Amygdala (tissue), 56 donors: Measurements from ENCODE around the gene GPX8.

Source experiments
- DNase-seq, 56 donors: peaks; one replicate each; lab custom pipeline; 2025; lab: John Stamatoyannopoulos, UW

GPX8 gene, protein sequence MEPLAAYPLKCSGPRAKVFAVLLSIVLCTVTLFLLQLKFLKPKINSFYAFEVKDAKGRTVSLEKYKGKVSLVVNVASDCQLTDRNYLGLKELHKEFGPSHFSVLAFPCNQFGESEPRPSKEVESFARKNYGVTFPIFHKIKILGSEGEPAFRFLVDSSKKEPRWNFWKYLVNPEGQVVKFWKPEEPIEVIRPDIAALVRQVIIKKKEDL

DNA sequence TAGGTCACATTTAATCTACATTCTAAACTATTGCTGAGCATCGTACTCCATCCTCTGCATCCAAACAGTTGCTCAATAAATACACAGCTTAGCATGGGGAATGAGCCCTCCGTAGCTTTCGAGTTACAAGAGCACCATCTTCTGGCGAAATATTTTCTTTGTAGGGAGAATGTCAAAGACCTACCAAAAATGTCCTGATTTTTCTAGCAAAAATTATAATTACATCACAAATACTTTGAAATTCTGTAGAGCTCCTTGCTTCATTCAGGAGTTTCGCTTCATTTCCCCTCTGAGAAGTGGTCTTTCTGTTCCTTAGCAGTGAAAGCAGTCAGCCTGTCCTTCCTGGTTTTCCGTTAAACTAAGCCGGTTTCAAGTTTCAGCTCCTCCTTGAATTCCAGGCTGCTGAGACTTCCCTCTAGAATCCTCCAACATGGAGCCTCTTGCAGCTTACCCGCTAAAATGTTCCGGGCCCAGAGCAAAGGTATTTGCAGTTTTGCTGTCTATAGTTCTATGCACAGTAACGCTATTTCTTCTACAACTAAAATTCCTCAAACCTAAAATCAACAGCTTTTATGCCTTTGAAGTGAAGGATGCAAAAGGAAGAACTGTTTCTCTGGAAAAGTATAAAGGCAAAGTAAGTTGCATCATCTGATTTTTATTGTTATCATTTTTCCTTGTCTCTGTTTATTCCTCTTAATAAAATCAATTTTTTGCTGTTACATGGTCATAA, at the start of gene GPX8:
TSS of gene GPX8 (plus strand) at position 409 of the 730 bp plus-strand sequence. CDS start at position 431, 22 bp downstream.
- DNase-seq: no peak

DNA sequence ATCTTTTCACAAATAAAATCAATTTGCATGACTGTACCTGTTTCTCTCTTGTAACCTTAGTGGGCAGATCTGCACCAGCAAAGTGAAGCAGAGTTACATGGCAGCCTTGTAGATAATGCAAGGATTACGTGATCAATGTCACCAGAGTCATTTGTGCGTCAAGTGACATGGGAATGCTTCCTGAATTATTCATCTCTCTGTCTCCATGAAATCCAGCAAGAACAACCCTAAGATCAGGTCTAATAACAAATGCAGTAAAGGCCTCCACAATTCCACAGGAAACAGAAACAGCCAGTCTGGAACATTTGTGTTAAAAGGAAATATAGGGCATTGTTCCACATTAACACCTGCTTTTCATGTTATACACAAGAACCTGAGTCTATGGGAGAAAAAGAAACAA, 49.8 kb upstream of the GPX8 start:
- DNase-seq: no peak

DNA sequence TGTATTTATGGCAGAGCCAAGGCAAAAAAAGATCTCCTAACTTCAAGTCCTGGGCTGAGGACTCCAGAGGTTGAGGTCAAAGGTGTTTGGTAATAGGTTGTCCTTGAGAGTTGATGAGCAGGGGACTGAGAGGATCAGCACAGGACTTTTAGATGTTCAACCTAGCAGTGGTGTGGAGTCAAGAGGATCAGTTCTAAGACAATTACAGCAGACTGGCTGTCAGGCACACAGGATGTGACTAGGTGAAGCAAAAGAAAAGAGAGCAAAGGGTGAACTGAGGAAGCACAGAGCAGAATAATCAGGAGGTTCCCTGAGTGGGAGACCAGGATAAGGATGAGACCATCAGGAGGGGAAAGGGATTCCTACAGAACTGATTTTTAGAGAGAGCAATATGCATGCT, 46.6 kb upstream of the GPX8 start:
- no peak for DNase-seq

DNA sequence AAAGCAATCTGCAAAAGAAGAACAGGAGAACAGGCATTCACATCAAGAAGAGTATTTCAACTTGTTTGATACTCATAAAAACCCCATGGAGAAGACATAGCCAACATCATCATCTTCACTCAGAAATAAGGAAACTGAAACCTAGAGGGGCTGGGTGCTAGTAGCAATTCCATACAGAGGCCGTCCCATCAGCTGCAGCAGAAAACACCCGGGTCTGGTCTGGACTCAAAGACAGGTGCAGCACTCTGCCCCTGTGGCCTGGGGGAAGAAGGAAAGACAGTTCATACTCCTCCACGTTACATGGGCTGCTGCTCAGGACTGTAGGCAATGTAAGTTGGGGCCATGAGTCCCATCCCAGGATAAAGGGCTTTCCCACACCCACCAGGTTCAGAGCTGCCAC, 45.9 kb upstream of the GPX8 start:
- DNase-seq: no peak

DNA sequence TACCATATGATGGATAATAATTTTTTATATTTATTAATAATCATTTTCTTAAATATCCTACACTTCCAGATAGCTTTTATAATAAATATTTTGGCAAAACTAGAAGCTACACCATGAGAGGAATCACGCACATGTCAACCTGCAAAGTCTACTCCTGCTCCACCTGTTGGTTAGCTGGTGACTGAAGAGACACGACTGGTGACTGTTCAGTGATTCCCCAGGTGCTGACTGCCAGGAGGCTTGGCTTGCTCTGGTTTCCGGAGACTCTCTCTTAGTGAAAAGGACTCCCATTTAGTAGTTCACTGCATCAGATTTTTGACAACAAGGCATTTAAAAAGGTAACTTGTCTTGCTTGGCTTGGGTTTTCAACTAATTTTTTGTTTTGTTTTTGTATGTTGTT, 36.6 kb upstream of the GPX8 start:
- DNase-seq: no peak

DNA sequence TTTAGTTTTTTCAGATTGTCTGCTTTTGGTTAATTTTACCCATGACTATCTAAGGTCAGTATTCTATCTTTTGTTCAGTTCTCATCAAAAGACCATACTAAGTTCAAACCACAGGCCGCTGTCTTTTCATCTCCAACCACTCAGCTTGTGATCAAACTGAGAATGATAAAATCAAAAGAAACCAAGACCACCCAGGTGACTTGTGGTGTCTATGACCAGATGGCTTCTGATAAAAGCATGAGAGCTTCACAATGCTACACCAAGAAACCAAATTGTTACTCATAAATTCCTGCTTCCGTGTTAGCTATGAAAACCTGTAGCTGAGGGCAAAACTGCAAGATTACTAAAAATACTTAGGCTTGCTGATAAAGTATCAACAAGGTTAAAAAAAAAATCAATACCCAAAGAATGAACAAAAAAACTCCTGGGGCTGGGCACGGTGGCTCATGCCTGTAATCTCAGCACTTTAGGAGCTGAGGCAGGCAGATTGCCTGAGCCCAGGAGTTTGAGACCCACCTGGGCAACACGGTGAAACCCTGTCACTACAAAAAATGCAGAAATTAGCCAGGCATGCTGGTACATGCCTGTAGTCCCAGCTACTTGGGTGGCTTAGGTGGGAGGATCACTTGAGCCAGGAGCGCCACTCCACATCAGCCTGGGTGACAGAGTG, 25.8 kb upstream of the GPX8 start:
- DNase-seq: no peak

DNA sequence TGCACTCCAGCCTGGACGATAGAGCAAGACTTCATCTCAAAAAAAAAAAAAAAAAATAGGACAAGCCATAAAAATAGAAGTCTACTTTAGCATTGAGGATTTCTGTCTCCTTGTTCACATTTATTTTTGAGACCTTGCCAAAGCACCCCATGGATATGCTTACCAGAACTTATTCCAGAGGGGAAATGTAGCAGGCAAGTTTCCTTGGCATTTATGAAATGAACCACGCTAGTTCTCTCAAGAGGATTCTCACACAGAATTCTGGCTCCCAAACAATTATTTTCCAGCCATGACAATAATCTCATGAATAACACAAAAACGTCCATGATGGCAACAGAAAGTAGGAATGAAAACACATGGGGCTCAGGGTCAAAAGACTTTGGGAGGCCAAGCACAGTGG, 23.4 kb upstream of the GPX8 start:
- DNase-seq: no peak

DNA sequence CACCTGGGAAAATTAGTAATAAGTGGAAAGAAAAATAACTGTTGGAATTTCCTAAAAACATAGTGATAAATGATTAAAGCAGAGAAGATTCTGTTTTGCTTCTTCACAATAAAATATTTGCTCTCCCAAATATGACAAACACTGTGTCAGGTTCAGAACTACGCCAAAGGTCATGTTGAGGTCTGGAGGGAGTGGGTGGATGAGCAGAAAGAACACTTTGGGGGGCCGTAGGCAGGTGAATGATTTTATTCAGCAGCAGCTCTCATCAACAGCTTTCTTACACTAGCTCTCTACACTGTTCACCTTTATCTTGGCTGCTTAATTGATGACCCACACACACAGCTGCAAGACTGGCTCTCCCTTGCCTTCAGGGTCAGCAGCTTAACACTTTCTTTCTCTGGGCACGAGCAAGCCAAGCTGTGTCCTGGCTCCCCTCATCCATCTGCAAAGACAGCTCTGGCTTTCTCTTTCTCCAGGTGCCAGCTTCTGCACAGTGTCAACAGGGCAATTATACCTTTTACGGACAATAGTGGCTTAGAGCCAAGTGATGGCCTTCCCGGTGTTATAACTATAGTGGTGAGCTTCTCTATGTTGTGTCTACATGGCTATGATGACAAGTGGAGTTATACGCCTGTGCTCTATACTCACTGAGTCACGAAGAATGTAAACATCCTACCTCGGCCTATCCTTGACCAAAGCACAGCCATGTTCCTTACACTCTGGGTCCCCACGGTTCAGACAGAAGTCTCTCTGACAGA, 18.9 kb upstream of the GPX8 start:
- no peak for DNase-seq

DNA sequence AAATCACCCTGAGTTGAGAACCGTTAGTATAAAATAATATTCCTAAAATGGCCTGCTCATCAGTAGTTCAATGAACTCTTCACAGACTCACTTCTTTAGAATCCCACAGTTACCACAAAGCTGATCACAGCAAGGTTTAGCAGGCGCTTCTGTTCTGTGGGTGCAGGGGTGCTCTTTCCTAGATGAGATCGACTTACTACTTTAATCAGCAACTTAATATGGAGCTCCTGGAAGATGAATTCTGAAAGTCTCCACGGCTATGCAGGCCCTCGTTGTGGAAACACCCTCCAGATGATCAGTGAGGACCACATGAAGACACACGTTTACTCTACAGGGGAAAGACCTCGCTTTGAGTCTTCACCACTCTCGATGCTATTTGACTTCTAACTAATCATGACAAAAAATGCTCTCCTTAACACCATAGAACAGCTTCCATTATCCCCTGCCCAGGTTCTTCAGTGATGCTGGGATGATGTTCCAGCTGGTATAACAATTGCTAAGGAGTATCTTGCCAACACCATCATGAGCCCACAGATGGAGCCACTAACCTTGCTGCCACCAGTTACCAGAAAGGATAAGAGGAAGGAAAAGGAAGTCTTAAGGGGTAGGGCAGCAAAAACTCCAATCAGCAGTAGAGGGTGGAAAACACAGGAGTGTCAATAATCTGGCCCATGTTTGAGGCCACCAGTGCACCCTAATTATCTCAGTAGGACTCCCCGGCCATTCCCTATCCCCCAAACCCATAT, 17.9 kb upstream of the GPX8 start:
- no peak for DNase-seq

DNA sequence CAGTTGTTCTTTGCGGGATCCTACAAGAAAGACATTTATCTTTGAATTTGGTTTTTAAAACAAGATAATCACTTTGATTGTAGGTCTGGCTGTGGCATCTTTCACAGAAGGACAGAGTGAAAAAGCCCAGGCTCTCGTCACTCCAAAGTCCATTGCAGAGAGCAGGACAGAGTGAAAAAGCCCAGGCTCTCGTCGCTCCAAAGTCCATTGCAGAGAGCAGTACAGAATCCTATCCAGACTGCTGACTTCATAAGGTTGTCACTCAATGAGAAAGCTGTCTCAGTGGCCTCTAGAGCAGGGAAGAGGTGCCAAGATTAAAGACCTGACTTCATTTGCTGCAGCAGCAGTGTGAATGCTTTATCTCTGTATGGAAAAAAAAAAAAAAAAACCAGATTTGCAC, 16.3 kb upstream of the GPX8 start:
- no peak for DNase-seq

DNA sequence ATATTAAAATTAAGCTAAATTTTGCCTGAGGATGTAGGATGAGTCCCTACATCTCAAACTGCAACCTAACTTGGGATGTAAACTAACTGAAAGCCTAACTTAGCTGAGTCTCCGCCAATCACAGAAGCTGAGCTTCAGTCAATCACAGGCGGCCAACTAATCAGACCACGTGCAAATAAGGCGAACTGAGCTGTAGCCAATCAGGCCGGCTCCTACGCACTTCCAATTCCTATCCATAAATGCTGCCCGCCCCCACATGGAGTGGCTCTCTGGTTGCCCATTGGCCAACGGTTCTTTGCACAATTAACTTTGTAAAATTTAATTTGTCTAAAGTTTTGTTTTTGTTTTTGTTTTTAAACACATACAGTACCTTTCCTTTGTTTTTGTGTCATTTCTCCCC, 13.9 kb upstream of the GPX8 start:
- DNase-seq: no peak

DNA sequence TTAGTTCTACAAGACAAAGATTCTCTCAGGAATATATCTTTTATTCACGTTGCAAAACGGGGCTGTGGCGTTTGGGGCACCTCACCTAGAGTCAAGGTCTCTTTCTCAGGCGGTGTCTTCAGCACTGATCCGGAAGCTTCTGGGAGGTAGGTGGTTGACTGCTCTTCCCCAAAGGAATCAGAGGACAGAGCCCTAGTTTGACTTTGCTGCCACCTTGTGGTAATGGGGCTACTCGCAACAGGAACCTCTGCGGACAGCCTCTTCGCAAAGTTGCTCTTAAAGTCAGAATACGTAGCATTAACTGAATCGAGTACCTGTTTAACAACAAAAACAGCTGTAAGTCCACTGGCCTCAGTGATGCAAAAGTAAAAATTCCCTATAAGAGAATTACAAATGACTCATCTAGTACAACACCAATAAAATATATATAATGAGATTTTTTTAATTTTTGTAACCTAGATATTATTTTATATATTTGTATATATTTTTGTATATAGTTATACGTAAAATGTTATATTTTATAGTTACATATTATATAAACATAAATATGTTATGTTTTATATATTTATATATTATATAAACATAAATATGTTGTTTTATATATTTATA, 13.3 kb upstream of the GPX8 start:
- peak in 46 of 56 donors; percentile 1 to 79 (median 26) for DNase-seq

DNA sequence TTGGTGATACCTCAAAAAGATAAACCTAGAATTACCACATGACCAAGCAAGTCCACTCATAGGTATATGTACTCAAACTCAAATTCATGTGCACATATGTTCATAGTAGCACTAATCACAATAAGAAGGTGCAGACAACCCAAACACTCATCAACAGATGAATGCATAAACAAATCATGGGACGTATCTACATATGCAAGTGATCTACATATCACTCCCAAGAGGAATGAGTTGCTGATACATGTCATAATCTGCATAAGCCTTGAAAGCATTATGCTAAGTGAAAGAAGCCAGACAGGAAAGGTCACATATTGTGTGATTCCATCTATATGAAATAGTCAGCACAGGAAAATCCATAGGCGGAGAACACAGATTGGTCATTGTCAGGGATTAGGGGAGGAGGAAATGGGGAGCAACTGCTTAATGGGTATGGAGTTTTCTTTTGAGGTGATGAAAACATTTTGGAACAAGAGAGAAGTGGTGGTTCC, 10.6 kb upstream of the GPX8 start:
- no peak for DNase-seq

DNA sequence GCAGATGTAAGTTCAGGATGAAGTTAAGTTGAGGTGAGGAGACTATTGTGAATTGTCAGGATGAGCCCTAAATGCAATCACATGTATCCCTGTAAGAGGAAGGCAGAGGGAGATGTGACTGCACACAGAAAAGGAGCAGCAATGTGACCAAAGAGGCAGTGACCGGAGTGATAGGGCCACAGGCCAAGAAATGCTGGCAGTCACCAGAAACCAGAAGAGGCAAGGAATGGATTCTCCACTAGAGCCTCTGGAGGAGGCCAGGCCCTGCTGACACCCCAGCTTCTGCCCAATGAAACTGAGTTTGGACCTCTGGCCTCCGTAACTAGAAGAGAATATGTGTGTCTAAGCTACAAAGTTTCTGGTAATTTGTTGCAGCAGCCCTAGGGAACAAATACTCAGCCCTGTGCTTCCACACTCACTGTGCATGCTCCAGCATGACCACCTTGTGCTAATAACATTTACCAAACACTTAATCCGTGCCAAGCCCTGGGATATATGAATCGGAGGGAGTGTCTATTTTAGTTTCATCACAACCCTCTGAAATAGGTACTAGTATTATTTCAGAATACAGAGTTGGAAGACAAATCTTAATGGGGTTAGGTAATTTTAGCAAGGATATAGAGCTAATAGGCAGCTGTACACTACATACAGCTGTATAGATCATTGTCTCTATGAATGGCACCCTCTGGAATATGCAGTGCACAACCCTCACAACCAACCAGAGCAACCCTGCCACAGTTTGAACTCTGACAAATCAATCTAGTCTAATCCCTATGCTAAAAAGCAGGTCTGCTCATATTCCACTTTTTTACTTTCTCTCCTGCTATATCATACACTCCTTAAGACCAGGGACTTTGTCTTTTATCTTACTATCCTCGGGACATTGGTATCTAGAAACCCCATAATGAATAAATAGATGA, 7.8 kb upstream of the GPX8 start:
- DNase-seq: no peak

DNA sequence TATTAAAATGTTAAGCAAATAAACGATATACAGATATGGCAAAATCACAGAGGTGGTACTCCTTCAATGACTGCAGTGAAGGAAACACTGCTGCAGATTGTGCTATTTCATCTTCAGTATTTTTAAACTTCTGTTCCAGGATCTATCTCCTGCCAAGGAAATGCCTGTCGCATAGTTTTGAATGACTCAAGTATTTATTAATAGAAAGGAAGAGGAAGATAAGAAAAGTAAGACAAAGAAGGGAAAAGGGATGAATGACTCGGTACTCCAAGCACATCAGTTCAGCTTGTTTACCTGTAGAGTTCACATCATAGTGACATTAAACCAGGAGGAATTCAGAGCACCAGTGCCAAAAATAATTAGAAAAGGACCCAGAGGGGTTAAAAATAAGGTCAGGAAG, 5.1 kb upstream of the GPX8 start:
- DNase-seq: no peak

DNA sequence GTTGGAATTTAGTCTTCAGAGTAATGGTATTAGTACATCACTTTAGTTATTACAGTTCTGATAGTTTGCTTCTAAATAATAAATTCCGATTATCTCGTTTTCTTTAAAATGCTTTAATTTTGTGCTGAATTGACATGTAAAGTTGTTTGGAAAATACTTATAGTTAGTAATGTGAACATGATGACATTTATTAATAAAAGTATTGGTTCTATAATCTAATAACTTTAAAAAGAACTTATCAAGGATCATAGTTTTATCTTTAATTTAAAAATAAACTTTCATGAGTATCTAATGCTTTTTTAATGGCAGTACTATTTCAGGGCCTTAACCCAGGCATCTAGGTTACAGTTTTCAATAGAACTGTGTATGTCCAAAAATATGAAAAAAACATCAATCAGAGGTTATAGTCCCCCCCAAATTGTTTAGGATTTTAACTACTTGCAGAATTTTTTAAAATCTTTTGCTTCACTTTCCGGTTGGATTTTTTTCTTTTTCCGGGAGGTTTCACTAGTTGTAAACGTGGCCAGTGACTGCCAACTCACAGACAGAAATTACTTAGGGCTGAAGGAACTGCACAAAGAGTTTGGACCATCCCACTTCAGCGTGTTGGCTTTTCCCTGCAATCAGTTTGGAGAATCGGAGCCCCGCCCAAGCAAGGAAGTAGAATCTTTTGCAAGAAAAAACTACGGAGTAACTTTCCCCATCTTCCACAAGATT, 680 bp downstream of the GPX8 start:
- DNase-seq: no peak

DNA sequence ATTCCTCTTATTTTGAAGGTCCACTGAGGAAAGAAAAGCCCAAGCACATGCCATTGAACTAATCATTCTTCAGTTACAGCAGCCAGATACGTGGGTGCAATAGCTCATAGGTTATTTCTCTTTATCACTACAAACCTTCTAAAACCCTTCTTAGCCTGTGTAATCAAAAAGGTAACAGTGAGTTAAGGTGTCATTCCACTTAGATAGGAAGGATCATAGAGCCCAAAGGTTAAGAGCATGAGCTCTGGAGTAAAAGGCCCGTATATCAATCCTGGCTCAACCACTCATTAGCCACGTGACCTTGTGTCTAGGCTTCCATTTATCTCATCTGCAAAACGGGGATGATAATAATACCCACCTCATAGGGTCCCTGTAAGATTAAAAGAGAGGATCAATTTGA, 2.7 kb downstream of the GPX8 start:
- DNase-seq: no peak

DNA sequence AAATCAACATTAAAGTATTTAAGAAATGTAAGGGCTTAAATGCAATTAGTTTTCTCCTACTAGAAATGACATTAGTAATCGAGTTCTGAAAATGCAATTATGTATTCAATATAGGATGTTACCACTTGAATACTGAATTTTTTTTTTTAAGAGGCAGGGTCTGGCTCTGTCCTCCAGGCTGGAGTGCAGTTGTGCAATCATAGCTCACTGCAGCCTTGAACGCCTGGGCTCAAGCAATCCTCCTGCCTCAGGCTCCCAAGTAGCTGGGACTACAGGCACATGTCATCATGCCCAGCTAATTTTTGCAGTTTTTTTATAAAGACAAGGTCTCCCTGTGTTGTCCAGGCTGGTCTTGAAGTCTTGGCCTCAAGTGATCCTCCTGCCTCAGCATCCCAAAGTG, 11.5 kb downstream of the GPX8 start:
- no peak for DNase-seq
